MM.1S (cell line): ENCODE measurements around the gene RNASE11.

Source experiments
- DNase-seq: peaks from one replicate; pipeline ENCODE4 v3.0.0-alpha.2; 2015
- H2AFZ ChIP-seq: fragments of 300-600 bp; sonication (generic); 2 replicates; pipeline ENCODE4 v1.6.0; 2016; ENCODE audit warnings: antibody characterized with exemption, low read length
- H3F3A ChIP-seq: fragments of 300-600 bp; sonication (generic); 2 replicates; pipeline ENCODE4 v1.6.1; 2016; ENCODE audit warnings: mild to moderate bottlenecking, antibody characterized with exemption, low read length, moderate library complexity, mixed read lengths; ENCODE audit not compliant: insufficient read depth
- H3K27ac ChIP-seq: fragments of 300-600 bp; sonication (generic); 2 replicates; pipeline ENCODE4 v1.5.1; 2016; ENCODE audit warnings: mild to moderate bottlenecking, low read length
- H3K27me3 ChIP-seq: fragments of 300-600 bp; sonication (generic); replicated peaks from 2 replicates; pipeline ENCODE4 v1.6.0; 2016; ENCODE audit warnings: low read length; ENCODE audit not compliant: insufficient read depth
- H3K36me3 ChIP-seq: fragments of 300-600 bp; sonication (generic); replicated peaks from 2 replicates; pipeline ENCODE4 v1.6.1; 2016; ENCODE audit warnings: mild to moderate bottlenecking, low read length, mixed read lengths; ENCODE audit not compliant: insufficient read depth
- H3K4me1 ChIP-seq: fragments of 300-600 bp; sonication (generic); 2 replicates; pipeline ENCODE4 v1.6.1; 2016; ENCODE audit warnings: low read length, mixed read lengths
- H3K4me2 ChIP-seq: fragments of 300-600 bp; sonication (generic); 2 replicates; pipeline ENCODE4 v1.6.0; 2016; ENCODE audit warnings: low read depth, low read length
- H3K4me3 ChIP-seq: fragments of 300-600 bp; sonication (generic); 2 replicates; pipeline ENCODE4 v1.5.1; 2016; ENCODE audit warnings: low read length, mixed read lengths
- H3K79me2 ChIP-seq: fragments of 300-600 bp; sonication (generic); 2 replicates; pipeline ENCODE4 v1.6.1; 2016; ENCODE audit warnings: mixed run types, low read length, mixed read lengths
- H3K9ac ChIP-seq: fragments of 300-600 bp; sonication (generic); 2 replicates; pipeline ENCODE4 v1.6.1; 2016; ENCODE audit warnings: low read length, mixed read lengths
- H3K9me2 ChIP-seq: fragments of 300-600 bp; sonication (generic); replicated peaks from 2 replicates; pipeline ENCODE4 v1.6.1; 2016; ENCODE audit warnings: mild to moderate bottlenecking, low read length, mixed read lengths; ENCODE audit not compliant: insufficient read depth
- H3K9me3 ChIP-seq: fragments of 300-600 bp; sonication (generic); replicated peaks from 2 replicates; pipeline ENCODE4 v1.6.1; 2016; ENCODE audit warnings: mild to moderate bottlenecking, low read length, mixed read lengths; ENCODE audit not compliant: insufficient read depth
- H4K20me1 ChIP-seq: fragments of 300-600 bp; sonication (generic); 2 replicates; pipeline ENCODE4 v1.6.1; 2016; ENCODE audit warnings: mild to moderate bottlenecking, low read length, moderate library complexity, mixed read lengths; ENCODE audit not compliant: insufficient read depth
- EZH2 ChIP-seq: fragments of 300-600 bp; sonication (generic); optimal IDR thresholded peaks from 2 replicates; pipeline ENCODE3; 2017; ENCODE audit warnings: low read depth, mild to moderate bottlenecking, antibody characterized with exemption, low read length, mixed read lengths
- EZH2phosphoT487 ChIP-seq: fragments of 300-600 bp; sonication (generic); IDR thresholded peaks from 2 replicates; pipeline ENCODE4 v1.6.1; 2018; ENCODE audit warnings: antibody characterized with exemption, low read length
- TF ChIP-seq, protein P1 (sequence below): fragments of 300-600 bp; sonication (generic); IDR thresholded peaks from 2 replicates; pipeline ENCODE4 v1.5.1; 2016; ENCODE audit warnings: antibody characterized with exemption, low read length, mixed read lengths

RNASE11 gene

DNA sequence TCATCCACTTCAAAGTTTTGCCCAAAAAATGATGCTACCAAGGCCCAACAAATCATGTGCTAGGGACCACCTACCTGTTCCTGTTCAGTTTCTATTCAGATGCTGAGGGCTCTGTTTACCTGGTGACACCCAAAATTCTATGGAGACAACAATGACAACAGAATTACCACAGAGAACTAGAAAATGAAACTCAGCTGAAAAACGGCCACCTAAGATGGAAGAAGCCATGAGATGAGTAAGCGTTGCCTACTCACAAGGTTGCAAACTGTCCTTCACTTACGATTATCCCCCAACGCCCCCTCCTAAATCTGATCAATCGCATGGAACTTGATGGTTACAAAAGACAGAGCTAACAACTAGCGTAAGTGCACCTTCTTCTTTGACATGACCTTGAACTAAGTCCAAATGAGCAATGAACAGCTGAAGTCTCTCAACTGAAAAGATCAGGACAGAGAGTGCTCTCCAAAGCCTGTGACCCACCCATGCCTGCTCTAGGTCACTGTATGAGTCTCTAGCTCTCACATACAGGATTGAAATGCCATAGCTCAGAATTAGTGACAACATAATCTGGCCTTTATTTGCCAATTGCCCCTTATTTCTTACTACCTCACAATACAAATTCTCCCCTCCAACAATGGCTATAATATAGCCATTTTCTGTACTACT lies at the start of gene RNASE11:
RNASE11 (minus strand) TSS at position 513 of the 666 bp plus-strand sequence.
- H3K9me3 ChIP-seq = no peaks in the 10 kb centered on the region
- H3K79me2 ChIP-seq = no peaks in the 10 kb centered on the region
- no peak within 1 kb of the TSS for H2AFZ ChIP-seq
- TF ChIP-seq EZH2 (no peak), EZH2phosphoT487 (no peak)
- TF ChIP-seq, protein P1, sequence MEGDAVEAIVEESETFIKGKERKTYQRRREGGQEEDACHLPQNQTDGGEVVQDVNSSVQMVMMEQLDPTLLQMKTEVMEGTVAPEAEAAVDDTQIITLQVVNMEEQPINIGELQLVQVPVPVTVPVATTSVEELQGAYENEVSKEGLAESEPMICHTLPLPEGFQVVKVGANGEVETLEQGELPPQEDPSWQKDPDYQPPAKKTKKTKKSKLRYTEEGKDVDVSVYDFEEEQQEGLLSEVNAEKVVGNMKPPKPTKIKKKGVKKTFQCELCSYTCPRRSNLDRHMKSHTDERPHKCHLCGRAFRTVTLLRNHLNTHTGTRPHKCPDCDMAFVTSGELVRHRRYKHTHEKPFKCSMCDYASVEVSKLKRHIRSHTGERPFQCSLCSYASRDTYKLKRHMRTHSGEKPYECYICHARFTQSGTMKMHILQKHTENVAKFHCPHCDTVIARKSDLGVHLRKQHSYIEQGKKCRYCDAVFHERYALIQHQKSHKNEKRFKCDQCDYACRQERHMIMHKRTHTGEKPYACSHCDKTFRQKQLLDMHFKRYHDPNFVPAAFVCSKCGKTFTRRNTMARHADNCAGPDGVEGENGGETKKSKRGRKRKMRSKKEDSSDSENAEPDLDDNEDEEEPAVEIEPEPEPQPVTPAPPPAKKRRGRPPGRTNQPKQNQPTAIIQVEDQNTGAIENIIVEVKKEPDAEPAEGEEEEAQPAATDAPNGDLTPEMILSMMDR = no peak
- DNase-seq = no peak
- no peak within 1 kb of the TSS for H3K27ac ChIP-seq
- H3K27me3 ChIP-seq = no peaks in the 10 kb centered on the region
- no peak within 1 kb of the TSS for H3K9ac ChIP-seq
- no peak within 1 kb of the TSS for H3K4me3 ChIP-seq
- H3K4me2 ChIP-seq = no peak within 1 kb of the TSS
- no peaks in the 10 kb centered on the region for H3K9me2 ChIP-seq
- H3K36me3 ChIP-seq = no peaks in the 10 kb centered on the region
- no peaks in the 10 kb centered on the region for H4K20me1 ChIP-seq
- H3F3A ChIP-seq = no peaks in the 10 kb centered on the region
- H3K4me1 ChIP-seq = no peaks in the 10 kb centered on the region

- H3K9ac ChIP-seq = no peak overlapping the region
- H3K27ac ChIP-seq = no peak overlapping the region
Measured at GRCh38 chr14:20632831-20633691, 45.3 kb upstream of the RNASE11 start.

DNA sequence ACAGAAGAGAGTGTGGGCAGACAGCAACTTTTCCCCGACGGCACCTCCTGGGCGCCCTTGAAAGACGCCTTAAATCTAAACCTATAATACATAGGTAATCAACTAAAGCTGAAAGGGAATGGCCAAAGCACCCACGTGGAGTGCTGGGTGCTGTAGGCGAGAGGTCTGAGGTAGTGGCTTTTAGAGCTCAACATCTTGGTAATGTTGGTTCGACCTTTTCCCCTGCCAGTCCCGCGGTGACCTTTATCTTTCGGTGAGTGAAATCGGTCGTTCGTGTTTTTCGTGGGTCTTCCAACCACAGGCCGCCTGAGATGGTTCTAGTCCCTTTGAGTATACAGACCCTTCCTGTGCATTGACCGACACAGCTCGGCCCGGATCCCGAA lies 44.6 kb upstream of the RNASE11 start:
- Histone ChIP-seq H2AFZ (peak overlapping the region; percentile 15; the same call in 1 of the 2 replicates), H3K4me1 (no peaks in the 10 kb centered on the region), H3K9me3 (no peaks in the 10 kb centered on the region), H3F3A (peaks cover 3% of the 10 kb centered on the region; the same call in 1 of the 2 replicates), H3K9me2 (no peaks in the 10 kb centered on the region), H3K9ac (no peak overlapping the region), H3K27ac (no peak overlapping the region), H4K20me1 (no peaks in the 10 kb centered on the region), H3K4me2 (peak overlapping the region; percentile 77), H3K27me3 (no peaks in the 10 kb centered on the region; the same call in 1 of the 2 replicates), H3K79me2 (no peaks in the 10 kb centered on the region), H3K36me3 (no peaks in the 10 kb centered on the region), H3K4me3 (peak overlapping the region; percentile 67)
- TF ChIP-seq EZH2 (no peak), EZH2phosphoT487 (no peak)
- TF ChIP-seq, protein P1 = no peak
- no peak for DNase-seq

More at GRCh38 chr14:20632831-20633691, 45.3 kb upstream of the RNASE11 start:
- Histone ChIP-seq H3F3A (peaks cover 3% of the 10 kb centered on the region; the same call in 1 of the 2 replicates), H3K4me3 (peak overlapping the region; percentile 67), H3K36me3 (no peaks in the 10 kb centered on the region), H2AFZ (peak overlapping the region; percentile 15; the same call in 1 of the 2 replicates), H3K4me1 (no peaks in the 10 kb centered on the region), H3K79me2 (no peaks in the 10 kb centered on the region), H3K9me2 (no peaks in the 10 kb centered on the region), H3K9me3 (no peaks in the 10 kb centered on the region), H3K4me2 (peak overlapping the region; percentile 77), H3K27me3 (no peaks in the 10 kb centered on the region; the same call in 1 of the 2 replicates), H4K20me1 (no peaks in the 10 kb centered on the region)
- peak; percentile 70 for DNase-seq
- TF ChIP-seq EZH2 (no peak), EZH2phosphoT487 (no peak)
- TF ChIP-seq, protein P1 = no peak
